Measurements from ENCODE around the gene KCNF1.

- TF ChIP-seq, protein P1, sequence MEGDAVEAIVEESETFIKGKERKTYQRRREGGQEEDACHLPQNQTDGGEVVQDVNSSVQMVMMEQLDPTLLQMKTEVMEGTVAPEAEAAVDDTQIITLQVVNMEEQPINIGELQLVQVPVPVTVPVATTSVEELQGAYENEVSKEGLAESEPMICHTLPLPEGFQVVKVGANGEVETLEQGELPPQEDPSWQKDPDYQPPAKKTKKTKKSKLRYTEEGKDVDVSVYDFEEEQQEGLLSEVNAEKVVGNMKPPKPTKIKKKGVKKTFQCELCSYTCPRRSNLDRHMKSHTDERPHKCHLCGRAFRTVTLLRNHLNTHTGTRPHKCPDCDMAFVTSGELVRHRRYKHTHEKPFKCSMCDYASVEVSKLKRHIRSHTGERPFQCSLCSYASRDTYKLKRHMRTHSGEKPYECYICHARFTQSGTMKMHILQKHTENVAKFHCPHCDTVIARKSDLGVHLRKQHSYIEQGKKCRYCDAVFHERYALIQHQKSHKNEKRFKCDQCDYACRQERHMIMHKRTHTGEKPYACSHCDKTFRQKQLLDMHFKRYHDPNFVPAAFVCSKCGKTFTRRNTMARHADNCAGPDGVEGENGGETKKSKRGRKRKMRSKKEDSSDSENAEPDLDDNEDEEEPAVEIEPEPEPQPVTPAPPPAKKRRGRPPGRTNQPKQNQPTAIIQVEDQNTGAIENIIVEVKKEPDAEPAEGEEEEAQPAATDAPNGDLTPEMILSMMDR (IDR thresholded peaks at IDR 0.05; ENCODE audit: borderline replicate concordance, extremely low read depth, low read length, poor library complexity, severe bottlenecking): no peak
- no peak for TF ChIP-seq EZH2 (IDR thresholded peaks at IDR 0.05; ENCODE audit: borderline replicate concordance, low read depth, low read length, severe bottlenecking)
These were observed 17.3 kb upstream of the KCNF1 start for GRCh38 chr2:10894264-10894935.

All from DND-41 (cell line).